HEK293 (cell line): ENCODE measurements around the gene SYNPO2.

Experiments
- CTCF ChIA-PET: fragments of 350-600 bp; formaldehyde crosslinking; extraction: SDS; loops from one replicate; lab custom pipeline; 2021; ENCODE audit warnings: antibody characterized with exemption; lab: Yijun Ruan, JAX
- POLR2A ChIA-PET: fragments of 300-600 bp; formaldehyde crosslinking; extraction: SDS; loops from one replicate; lab custom pipeline; 2020; ENCODE audit warnings: antibody characterized with exemption, inconsistent platforms; lab: Yijun Ruan, JAX
- H3K27ac ChIP-seq: fragments of 200-500 bp; sonication (Bioruptor generic); 2 replicates; pipeline ENCODE4 v1.5.1; 2014; ENCODE audit warnings: low read depth, low read length, control low read depth, inconsistent platforms; ENCODE audit errors: extremely low read depth
- H3K36me3 ChIP-seq, 2 experiments: fragments of 200-500 bp in 1 of 2; sonication (Bioruptor generic) in 1 of 2; 1 replicate in 1 of 2; 2 replicates in 1 of 2; pipeline ENCODE4 v1.5.1; 2014 to 2017; ENCODE audit warnings: inconsistent platforms in 2 of 2, low read length in 2 of 2; ENCODE audit not compliant: control insufficient read depth in 2 of 2, insufficient read depth in 1 of 2
- H3K4me1 ChIP-seq: fragments of 200-500 bp; sonication (Bioruptor generic); 2 replicates; pipeline ENCODE4 v1.5.1; 2014; ENCODE audit warnings: mild to moderate bottlenecking, low read length, inconsistent platforms; ENCODE audit not compliant: control insufficient read depth, insufficient read depth
- H3K4me3 ChIP-seq: 2 replicates; pipeline ENCODE4 v1.5.1; 2011; ENCODE audit warnings: low read depth, mild to moderate bottlenecking, control low read depth, low read length, moderate library complexity
- H3K9me3 ChIP-seq: fragments of 200-500 bp; sonication (Bioruptor generic); 2 replicates; pipeline ENCODE4 v1.5.1; 2014; ENCODE audit warnings: low read depth, low read length, inconsistent platforms; ENCODE audit not compliant: control insufficient read depth, insufficient read depth
- RBAK ChIP-seq: fragments of 450-650 bp; formaldehyde crosslinking; IDR thresholded peaks from 2 replicates; pipeline ENCODE4 v1.5.1; 2016; ENCODE audit warnings: missing biosample characterization, missing genetic modification characterization
- SCRT1 ChIP-seq: fragments of 450-650 bp; formaldehyde crosslinking; IDR thresholded peaks from 2 replicates; pipeline ENCODE4 v1.5.1; 2016; ENCODE audit warnings: missing biosample characterization, missing genetic modification characterization, borderline replicate concordance
- WT1 ChIP-seq: fragments of 450-650 bp; formaldehyde crosslinking; IDR thresholded peaks from 2 replicates; pipeline ENCODE4 v1.5.1; 2016; ENCODE audit warnings: missing biosample characterization, missing genetic modification characterization
- ZBTB48 ChIP-seq: fragments of 450-650 bp; formaldehyde crosslinking; IDR thresholded peaks from 2 replicates; pipeline ENCODE4 v1.5.1; 2016; ENCODE audit warnings: missing biosample characterization, missing genetic modification characterization
- ZNF114 ChIP-seq: fragments of 450-650 bp; formaldehyde crosslinking; IDR thresholded peaks from 2 replicates; pipeline ENCODE4 v1.5.0; 2017; ENCODE audit warnings: missing biosample characterization, missing genetic modification characterization
- ZNF2 ChIP-seq: fragments of 450-650 bp; formaldehyde crosslinking; IDR thresholded peaks from 2 replicates; pipeline ENCODE4 v1.5.1; 2016; ENCODE audit warnings: missing biosample characterization, missing genetic modification characterization
- ZNF324 ChIP-seq: fragments of 450-650 bp; formaldehyde crosslinking; IDR thresholded peaks from 2 replicates; pipeline ENCODE4 v1.5.1; 2016; ENCODE audit warnings: missing biosample characterization, missing genetic modification characterization
- ZNF362 ChIP-seq: fragments of 450-650 bp; formaldehyde crosslinking; IDR thresholded peaks from 2 replicates; pipeline ENCODE4 v1.5.1; 2016; ENCODE audit warnings: missing biosample characterization, missing genetic modification characterization
- ZNF449 ChIP-seq: fragments of 450-650 bp; formaldehyde crosslinking; IDR thresholded peaks from 2 replicates; pipeline ENCODE4 v1.5.1; 2017; ENCODE audit warnings: missing biosample characterization, mild to moderate bottlenecking, missing genetic modification characterization, moderate library complexity
- ZNF585B ChIP-seq: fragments of 450-650 bp; formaldehyde crosslinking; IDR thresholded peaks from 2 replicates; pipeline ENCODE4 v1.5.1; 2016; ENCODE audit warnings: missing biosample characterization, missing genetic modification characterization
- ZNF658 ChIP-seq: fragments of 450-650 bp; formaldehyde crosslinking; IDR thresholded peaks from 2 replicates; pipeline ENCODE4; 2016; ENCODE audit warnings: missing biosample characterization, missing genetic modification characterization
- ZSCAN30 ChIP-seq: fragments of 450-650 bp; IDR thresholded peaks from 2 replicates; pipeline ENCODE4 v1.5.1; 2018; ENCODE audit warnings: missing biosample characterization, mild to moderate bottlenecking, missing genetic modification characterization, moderate library complexity
- TF ChIP-seq, protein P1 (sequence below): fragments of 450-650 bp; formaldehyde crosslinking; IDR thresholded peaks from 2 replicates; pipeline ENCODE4 v1.5.1; 2016; ENCODE audit warnings: missing biosample characterization, missing genetic modification characterization
- TF ChIP-seq, protein P2 (sequence below): fragments of 450-650 bp; formaldehyde crosslinking; IDR thresholded peaks from 2 replicates; pipeline ENCODE4 v1.5.1; 2016; ENCODE audit warnings: missing biosample characterization, missing genetic modification characterization
- TF ChIP-seq, protein P3 (sequence below): fragments of 450-650 bp; formaldehyde crosslinking; IDR thresholded peaks from 2 replicates; pipeline ENCODE4 v1.5.1; 2016; ENCODE audit warnings: missing biosample characterization, missing genetic modification characterization

The SYNPO2 gene

GRCh38 chr4:119080721-119081541 lies 192.3 kb downstream of the SYNPO2 start:
- no peak overlapping the region for H3K27ac ChIP-seq
- no peaks in the 10 kb centered on the region; the same call in 1 of the 2 replicates for H3K4me1 ChIP-seq
- H3K4me3 ChIP-seq = no peak overlapping the region
- TF ChIP-seq RBAK (tag by site-specific recombination) (no peak), WT1 (tag by site-specific recombination) (peak; percentile 75)
- CTCF ChIA-PET = no interaction called here
- no peaks in the 10 kb centered on the region for H3K36me3 ChIP-seq
- POLR2A ChIA-PET = no interaction called here
- no peaks in the 10 kb centered on the region for H3K9me3 ChIP-seq

DNA sequence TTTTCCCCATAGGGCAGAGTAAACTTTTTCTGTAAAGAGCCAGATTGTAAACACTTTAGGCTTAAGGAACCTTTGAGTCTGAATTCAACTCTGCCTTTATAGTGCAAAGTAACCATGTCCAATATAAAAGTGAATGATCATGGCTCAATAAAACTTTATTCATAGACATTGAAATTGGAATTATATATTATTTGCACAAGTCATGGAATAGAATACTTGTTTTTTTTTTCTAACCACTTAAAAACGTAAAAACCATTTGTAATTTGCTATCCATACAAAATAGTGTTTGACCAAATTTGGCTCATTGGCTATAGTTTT lies 192.8 kb downstream of the SYNPO2 start:
- Histone ChIP-seq H3K27ac (no peak overlapping the region), H3K4me3 (no peak overlapping the region), H3K36me3 (no peaks in the 10 kb centered on the region), H3K4me1 (no peaks in the 10 kb centered on the region; the same call in 1 of the 2 replicates), H3K9me3 (no peaks in the 10 kb centered on the region)
- TF ChIP-seq, protein P1, sequence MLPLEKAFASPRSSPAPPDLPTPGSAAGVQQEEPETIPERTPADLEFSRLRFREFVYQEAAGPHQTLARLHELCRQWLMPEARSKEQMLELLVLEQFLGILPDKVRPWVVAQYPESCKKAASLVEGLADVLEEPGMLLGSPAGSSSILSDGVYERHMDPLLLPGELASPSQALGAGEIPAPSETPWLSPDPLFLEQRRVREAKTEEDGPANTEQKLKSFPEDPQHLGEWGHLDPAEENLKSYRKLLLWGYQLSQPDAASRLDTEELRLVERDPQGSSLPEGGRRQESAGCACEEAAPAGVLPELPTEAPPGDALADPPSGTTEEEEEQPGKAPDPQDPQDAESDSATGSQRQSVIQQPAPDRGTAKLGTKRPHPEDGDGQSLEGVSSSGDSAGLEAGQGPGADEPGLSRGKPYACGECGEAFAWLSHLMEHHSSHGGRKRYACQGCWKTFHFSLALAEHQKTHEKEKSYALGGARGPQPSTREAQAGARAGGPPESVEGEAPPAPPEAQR (tag by site-specific recombination) = no peak
- TF ChIP-seq ZNF324 (tag by site-specific recombination) = no peak
- TF ChIP-seq ZNF449 (tag by site-specific recombination) = no peak
- no peak for TF ChIP-seq ZSCAN30 (tag by site-specific recombination)
- TF ChIP-seq ZNF585B (tag by site-specific recombination) = no peak
- no peak for TF ChIP-seq ZNF114 (tag by site-specific recombination)
- TF ChIP-seq ZNF2 = no peak
- TF ChIP-seq ZNF658 (tag by site-specific recombination) = no peak
- TF ChIP-seq, protein P2, sequence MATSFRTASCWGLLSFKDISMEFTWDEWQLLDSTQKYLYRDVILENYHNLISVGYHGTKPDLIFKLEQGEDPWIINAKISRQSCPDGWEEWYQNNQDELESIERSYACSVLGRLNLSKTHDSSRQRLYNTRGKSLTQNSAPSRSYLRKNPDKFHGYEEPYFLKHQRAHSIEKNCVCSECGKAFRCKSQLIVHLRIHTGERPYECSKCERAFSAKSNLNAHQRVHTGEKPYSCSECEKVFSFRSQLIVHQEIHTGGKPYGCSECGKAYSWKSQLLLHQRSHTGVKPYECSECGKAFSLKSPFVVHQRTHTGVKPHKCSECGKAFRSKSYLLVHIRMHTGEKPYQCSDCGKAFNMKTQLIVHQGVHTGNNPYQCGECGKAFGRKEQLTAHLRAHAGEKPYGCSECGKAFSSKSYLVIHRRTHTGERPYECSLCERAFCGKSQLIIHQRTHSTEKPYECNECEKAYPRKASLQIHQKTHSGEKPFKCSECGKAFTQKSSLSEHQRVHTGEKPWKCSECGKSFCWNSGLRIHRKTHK = no peak
- no peak for TF ChIP-seq ZBTB48 (tag by site-specific recombination)
- TF ChIP-seq ZNF362 (tag by site-specific recombination) = no peak
- TF ChIP-seq SCRT1 (tag by site-specific recombination) = no peak
- TF ChIP-seq, protein P3, sequence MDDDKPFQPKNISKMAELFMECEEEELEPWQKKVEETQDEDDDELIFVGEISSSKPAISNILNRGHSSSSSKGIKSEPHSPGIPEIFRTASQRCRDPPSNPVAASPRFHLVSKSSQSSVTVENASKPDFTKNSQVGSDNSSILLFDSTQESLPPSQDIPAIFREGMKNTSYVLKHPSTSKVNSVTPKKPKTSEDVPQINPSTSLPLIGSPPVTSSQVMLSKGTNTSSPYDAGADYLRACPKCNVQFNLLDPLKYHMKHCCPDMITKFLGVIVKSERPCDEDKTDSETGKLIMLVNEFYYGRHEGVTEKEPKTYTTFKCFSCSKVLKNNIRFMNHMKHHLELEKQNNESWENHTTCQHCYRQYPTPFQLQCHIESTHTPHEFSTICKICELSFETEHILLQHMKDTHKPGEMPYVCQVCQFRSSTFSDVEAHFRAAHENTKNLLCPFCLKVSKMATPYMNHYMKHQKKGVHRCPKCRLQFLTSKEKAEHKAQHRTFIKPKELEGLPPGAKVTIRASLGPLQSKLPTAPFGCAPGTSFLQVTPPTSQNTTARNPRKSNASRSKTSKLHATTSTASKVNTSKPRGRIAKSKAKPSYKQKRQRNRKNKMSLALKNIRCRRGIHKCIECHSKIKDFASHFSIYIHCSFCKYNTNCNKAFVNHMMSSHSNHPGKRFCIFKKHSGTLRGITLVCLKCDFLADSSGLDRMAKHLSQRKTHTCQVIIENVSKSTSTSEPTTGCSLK = no peak
- ChIA-PET CTCF (no interaction called here), POLR2A (no interaction called here)
